Esophagus (tissue), 2 donors: ENCODE results near the gene KCNH2. TPM values are rescaled to one million over a fixed set of nuclear protein-coding genes. Genes with fewer than 3 reads are reported as not detected.

Experiments
- H3K27ac ChIP-seq, 2 donors: one replicate each; pipeline ENCODE4 v1.5.1; 2013; ENCODE audit warnings: low read depth in 2 of 2, mild to moderate bottlenecking in 2 of 2, inconsistent platforms in 1 of 2, low read length in 1 of 2, moderate library complexity in 1 of 2
- H3K27me3 ChIP-seq, 2 donors: one replicate each; pipeline ENCODE4 v1.6.1; 2013; ENCODE audit warnings: low read length in 2 of 2, control low read depth in 1 of 2, mild to moderate bottlenecking in 1 of 2; ENCODE audit not compliant: insufficient read depth in 2 of 2, control insufficient read depth in 1 of 2
- H3K36me3 ChIP-seq, 2 donors: one replicate each; pipeline ENCODE4 v1.6.1; 2013; ENCODE audit warnings: low read length in 1 of 2; ENCODE audit not compliant: control insufficient read depth in 2 of 2, insufficient read depth in 2 of 2
- H3K4me1 ChIP-seq, 2 donors: one replicate each; pipeline ENCODE4 v1.6.1; 2013; ENCODE audit warnings: low read length in 1 of 2; ENCODE audit not compliant: control insufficient read depth in 2 of 2, insufficient read depth in 2 of 2
- H3K4me3 ChIP-seq, 2 donors: one replicate each; pipeline ENCODE4 v1.5.1; 2013; ENCODE audit warnings: low read length in 2 of 2, mild to moderate bottlenecking in 2 of 2, low read depth in 1 of 2, moderate library complexity in 1 of 2
- H3K9me3 ChIP-seq, 2 donors: one replicate each; pipeline ENCODE4 v1.6.1; 2013; ENCODE audit warnings: mild to moderate bottlenecking in 2 of 2, low read depth in 1 of 2, low read length in 1 of 2, moderate library complexity in 1 of 2; ENCODE audit not compliant: control insufficient read depth in 2 of 2, insufficient read depth in 1 of 2
- WGBS, 2 donors: extraction: QIAGEN DNeasy Blood & Tissue Kit; methylation state at CpG; one replicate each; pipeline ENCODE4 v1.1.7; 2013; 5-methylcytosine and 5-hydroxymethylcytosine counted together
- polyA plus RNA-seq, 2 donors: library from polyadenylated mRNA; stranded (reverse); fragments of 200-250 nt; gene quantifications; one replicate each; pipeline ENCODE4 v1.2.3, GENCODE V29; 2013
- donor health status: healthy with polysubstance abuse.
- donor health status: Bipolar disorder and iron deficiency.

Gene KCNH2
- polyA plus RNA-seq, 2 donors, result 0.88 to 2.0 TPM

DNA sequence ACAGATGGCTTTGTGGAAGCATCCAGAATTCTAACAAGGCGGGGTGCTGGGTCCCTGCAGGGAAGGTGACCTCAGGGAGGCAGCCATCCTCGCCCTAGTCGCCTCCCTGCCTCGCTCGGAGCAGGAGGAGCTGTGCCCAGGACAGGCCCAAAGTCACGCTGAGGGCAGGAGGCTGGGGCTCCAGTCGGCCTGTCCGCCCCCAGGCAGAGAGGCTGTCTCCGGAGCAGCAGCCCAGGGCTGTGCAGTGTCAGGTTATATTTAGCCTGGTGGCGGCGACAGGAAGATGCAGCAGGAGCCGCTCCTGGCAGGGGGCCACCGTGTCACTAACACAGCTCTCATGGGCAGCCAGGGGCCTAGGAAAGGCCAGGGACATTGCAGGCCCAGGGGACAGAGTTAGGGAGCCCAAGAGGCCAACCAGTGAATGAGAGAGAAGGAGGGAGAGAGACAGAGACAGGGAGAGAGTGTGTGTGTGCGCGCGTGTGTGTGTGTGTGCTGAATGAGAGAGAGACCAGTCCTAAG lies 13.5 kb downstream of the KCNH2 start:
- 57 to 58% methylated on average over 16 of the region's 16 CpGs for WGBS, 2 donors
- no peak overlapping the region for H3K4me3 ChIP-seq
- H3K36me3 ChIP-seq, result no peaks in the 10 kb centered on the region
- no peaks in the 10 kb centered on the region for H3K4me1 ChIP-seq
- peak overlapping the region in 1 of 2 donors; percentile 34 for H3K27ac ChIP-seq
- H3K9me3 ChIP-seq, result peaks cover 0 to 3% of the 10 kb centered on the region in 2 donors
- H3K27me3 ChIP-seq, result no peaks in the 10 kb centered on the region

- no peak overlapping the region for H3K4me3 ChIP-seq
- no peaks in the 10 kb centered on the region for H3K36me3 ChIP-seq
- 73 to 75% methylated on average over 18 of the region's 18 CpGs for WGBS, 2 donors
- H3K27ac ChIP-seq, result no peak overlapping the region
- H3K4me1 ChIP-seq, result no peaks in the 10 kb centered on the region
- H3K9me3 ChIP-seq, result peaks cover 0 to 3% of the 10 kb centered on the region in 2 donors
- no peaks in the 10 kb centered on the region for H3K27me3 ChIP-seq
Observed at GRCh38 chr7:150963707-150964559, 14.2 kb downstream of the KCNH2 start.

GRCh38 chr7:150962553-150963399 lies 15.3 kb downstream of the KCNH2 start:
- Histone ChIP-seq H3K4me1 (peaks cover 2 to 4% of the 10 kb centered on the region in 2 donors), H3K27me3 (no peaks in the 10 kb centered on the region), H3K9me3 (peaks cover 0 to 3% of the 10 kb centered on the region in 2 donors), H3K4me3 (no peak overlapping the region), H3K36me3 (no peaks in the 10 kb centered on the region), H3K27ac (peak overlapping the region in 1 of 2 donors; percentile 62)
- WGBS, 2 donors, result 36 to 37% methylated on average over 23 of the region's 23 CpGs

- H3K4me1 ChIP-seq, result peaks cover 4% of the 10 kb centered on the region in 2 donors
- WGBS, 2 donors, result 46 to 55% methylated on average over 2 of the region's 2 CpGs
- H3K4me3 ChIP-seq, result no peak overlapping the region
- H3K27ac ChIP-seq, result peak overlapping the region; percentile 11 to 62
- no peaks in the 10 kb centered on the region for H3K27me3 ChIP-seq
- H3K9me3 ChIP-seq, result peaks cover 0 to 3% of the 10 kb centered on the region in 2 donors
- H3K36me3 ChIP-seq, result no peaks in the 10 kb centered on the region
Observed at GRCh38 chr7:150962290-150962552, 15.9 kb downstream of the KCNH2 start.

DNA sequence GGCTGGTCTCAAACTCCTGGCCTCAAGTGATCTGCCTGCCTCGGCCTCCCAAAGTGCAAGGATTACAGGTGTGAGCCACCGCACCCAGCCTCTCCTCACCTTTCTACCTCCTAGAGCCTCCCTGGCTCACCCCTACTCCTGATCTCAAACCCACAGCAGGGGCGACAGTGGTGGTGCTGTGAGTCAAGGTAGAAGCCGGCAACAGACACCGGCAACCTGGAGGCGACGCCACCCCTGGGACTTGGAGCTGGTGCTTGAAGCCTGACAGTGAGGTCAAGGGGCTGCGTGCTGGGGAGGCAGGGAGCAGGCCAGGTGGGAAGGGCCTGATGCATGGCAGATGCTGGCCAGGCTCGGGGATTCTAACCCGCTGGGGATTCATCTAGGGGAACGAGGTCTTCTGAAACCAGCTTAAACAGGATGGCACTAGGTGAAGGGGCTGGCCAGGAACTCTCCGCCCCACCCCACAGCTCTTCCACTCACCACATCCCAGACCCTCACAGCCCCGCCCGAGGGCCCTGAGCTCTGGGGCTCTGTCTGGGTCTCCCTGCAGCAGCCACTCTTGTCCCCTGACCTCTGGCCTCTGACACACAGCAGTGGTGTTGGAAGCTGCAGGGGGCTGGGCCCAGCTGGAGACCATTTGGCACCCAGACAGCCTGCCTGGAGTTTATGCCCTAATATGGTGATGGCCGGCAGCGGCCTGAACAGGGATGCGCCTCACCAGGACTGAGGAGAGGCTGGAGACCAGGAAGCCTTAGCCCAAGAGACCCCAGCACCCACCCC lies 16.4 kb downstream of the KCNH2 start:
- Histone ChIP-seq H3K4me1 (peaks cover 4% of the 10 kb centered on the region in 2 donors), H3K27ac (peak overlapping the region in 1 of 2 donors; percentile 62), H3K27me3 (no peaks in the 10 kb centered on the region), H3K36me3 (no peaks in the 10 kb centered on the region), H3K4me3 (no peak overlapping the region), H3K9me3 (peaks cover 0 to 3% of the 10 kb centered on the region in 2 donors)
- WGBS, 2 donors, result 75 to 81% methylated on average over 17 of the region's 17 CpGs

DNA sequence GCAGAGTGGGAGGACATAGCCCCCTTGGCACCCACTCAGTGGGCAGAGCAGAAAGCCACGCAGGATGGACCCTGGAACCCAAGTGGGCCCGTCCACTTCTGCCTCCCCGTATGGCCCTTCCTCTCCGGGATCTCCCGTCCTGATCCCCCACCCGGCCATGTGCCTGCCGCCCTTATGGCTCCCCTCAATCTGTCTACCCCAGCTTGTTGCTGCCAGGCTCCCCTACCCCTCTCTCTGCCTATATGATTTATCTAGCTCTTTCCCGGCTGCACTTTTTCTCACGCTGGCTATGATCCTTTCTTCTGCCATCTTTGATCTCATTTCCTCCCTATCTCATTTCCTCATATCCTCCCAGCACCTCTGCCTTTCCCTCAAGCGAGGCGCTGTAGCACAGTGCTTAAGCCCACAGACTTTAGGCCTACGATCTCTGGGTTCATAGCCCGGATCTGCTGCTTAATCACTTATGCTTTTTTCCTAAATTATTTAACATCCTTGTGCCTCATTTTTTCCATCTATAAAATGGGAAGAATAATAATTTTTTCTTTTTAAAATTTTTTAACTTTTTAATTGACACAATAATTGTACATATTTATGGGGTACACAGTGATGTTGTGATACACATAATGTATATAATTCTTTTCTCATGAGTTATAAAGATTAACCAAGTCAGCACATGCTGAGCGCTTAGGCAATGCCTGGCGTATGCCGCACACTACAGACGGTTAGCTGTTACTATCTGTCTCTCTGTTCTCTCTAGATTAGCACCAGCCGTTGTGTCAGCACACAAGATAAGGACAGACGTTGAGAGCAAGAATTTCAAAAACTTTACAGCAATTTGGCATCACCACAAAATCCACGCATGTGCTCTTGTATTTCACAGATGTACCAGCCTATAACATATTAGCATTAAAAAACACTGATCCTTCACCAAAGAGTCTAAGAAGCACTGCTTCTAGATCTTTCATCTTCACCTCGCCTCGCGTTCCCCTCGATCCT lies 18.1 kb downstream of the KCNH2 start:
- H3K4me3 ChIP-seq, result no peak overlapping the region
- H3K4me1 ChIP-seq, result peaks cover 10 to 14% of the 10 kb centered on the region in 2 donors
- H3K36me3 ChIP-seq, result no peaks in the 10 kb centered on the region
- no peak overlapping the region for H3K27ac ChIP-seq
- 70 to 71% methylated on average over 24 of the region's 24 CpGs for WGBS, 2 donors
- H3K27me3 ChIP-seq, result no peaks in the 10 kb centered on the region
- peaks cover 0 to 3% of the 10 kb centered on the region in 2 donors for H3K9me3 ChIP-seq

DNA sequence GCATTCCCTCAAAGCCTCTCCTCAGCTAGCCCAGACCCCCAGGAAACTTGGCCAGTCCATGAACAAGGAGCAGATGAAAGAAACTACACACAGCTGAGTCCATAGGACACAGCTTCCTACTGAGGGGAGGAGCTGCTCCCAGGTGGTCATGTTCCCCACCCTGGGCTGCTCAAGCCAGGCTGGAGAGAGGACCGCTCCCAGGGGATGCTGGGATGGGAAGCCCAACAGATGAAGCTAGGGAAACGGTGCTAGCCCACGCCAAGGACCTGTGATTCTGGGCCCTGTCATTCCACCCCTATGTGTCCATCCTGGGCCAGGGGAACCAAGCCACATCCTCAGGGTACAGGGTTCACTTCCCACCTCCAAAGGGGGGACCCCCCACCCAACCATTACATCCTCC lies 19.0 kb downstream of the KCNH2 start:
- H3K27ac ChIP-seq, result no peak overlapping the region
- no peaks in the 10 kb centered on the region for H3K27me3 ChIP-seq
- H3K4me3 ChIP-seq, result no peak overlapping the region
- H3K36me3 ChIP-seq, result no peaks in the 10 kb centered on the region
- 79 to 82% methylated on average over 3 of the region's 3 CpGs for WGBS, 2 donors
- H3K4me1 ChIP-seq, result peaks cover 10 to 14% of the 10 kb centered on the region in 2 donors
- no peaks in the 10 kb centered on the region for H3K9me3 ChIP-seq

GRCh38 chr7:150958597-150958996 lies 19.5 kb downstream of the KCNH2 start:
- H3K27me3 ChIP-seq, result no peaks in the 10 kb centered on the region

More at GRCh38 chr7:150958597-150958996, 19.5 kb downstream of the KCNH2 start:
- Histone ChIP-seq H3K4me1 (peaks cover 10 to 14% of the 10 kb centered on the region in 2 donors), H3K4me3 (no peak overlapping the region), H3K9me3 (no peaks in the 10 kb centered on the region), H3K36me3 (no peaks in the 10 kb centered on the region), H3K27ac (no peak overlapping the region)
- WGBS, 2 donors, result 62% methylated on average over 13 of the region's 13 CpGs
